Measurements from ENCODE around the gene DPH6.
"Not testable (repeated sequence)": the region's sequence is repeated elsewhere in the genome, so short reads cannot be mapped to it uniquely, and the experiment has no call there.

DPH6 gene, protein sequence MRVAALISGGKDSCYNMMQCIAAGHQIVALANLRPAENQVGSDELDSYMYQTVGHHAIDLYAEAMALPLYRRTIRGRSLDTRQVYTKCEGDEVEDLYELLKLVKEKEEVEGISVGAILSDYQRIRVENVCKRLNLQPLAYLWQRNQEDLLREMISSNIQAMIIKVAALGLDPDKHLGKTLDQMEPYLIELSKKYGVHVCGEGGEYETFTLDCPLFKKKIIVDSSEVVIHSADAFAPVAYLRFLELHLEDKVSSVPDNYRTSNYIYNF

DNA sequence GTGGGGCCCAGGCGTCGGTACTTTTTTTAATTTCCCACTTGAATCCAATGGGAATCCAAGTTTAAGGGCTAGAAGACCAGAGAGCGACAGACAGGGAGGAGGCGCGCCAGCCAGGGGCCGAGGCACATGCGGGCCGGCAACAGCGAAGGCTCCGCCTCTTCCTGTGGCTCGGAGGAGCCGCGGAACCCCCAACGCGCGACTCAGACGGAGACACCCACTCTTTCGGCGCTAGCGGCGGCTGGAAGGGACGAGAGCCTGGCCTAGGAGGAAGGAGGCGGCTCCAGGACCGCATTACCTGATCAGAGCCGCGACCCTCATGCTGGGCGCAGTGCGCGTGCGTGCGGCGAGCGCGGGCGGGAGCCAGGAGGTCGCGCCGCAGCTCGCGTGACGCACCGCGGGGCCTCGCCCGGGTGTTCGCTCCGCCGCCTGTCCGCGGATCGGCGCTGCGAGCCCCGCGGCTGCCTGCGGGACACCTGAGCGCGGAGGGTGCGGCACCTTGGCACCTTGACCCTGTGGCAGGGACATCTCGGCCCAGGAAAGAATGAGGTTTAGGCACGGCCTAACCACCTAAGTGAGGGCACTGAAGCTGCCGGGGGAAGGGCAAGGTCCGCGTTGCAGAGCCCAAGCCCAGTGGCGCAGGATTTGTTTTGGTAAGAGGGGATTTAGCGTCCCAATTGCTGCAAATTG, at the start of gene DPH6:
Gene DPH6 (minus strand): TSS at position 342 of the 687 bp plus-strand sequence. CDS start 24 bp downstream, at position 318.
- peak; percentile 87 for DNase-seq

- DNase-seq = peak; percentile 5
Observed at GRCh38 chr15:35595656-35596055, 49.7 kb upstream of the DPH6 start.

GRCh38 chr15:35591987-35592386, 46.0 kb upstream of the DPH6 start:
- not testable (repeated sequence) for DNase-seq

GRCh38 chr15:35583863-35584528, 38.0 kb upstream of the DPH6 start:
- DNase-seq = no peak

DNA sequence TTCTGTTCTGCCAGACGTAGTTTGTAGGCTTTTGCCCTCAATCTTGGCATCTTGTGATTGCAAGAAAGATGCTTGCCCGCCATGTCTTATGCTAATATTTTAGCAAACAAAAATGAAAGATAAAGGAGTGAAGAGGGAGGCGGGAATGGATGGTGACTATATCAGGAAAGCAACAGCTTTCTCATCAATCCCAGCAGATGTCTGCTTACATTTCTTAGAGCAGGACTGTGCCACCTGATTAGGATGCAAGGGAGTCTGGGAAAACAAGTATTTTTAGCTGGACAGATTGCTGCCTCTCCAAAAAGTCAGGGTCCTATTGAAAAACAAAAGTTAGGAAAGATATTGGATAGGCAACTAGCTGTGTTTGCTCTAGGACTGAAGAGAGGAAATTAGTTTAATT, 34.6 kb upstream of the DPH6 start:
- DNase-seq = no peak

DNA sequence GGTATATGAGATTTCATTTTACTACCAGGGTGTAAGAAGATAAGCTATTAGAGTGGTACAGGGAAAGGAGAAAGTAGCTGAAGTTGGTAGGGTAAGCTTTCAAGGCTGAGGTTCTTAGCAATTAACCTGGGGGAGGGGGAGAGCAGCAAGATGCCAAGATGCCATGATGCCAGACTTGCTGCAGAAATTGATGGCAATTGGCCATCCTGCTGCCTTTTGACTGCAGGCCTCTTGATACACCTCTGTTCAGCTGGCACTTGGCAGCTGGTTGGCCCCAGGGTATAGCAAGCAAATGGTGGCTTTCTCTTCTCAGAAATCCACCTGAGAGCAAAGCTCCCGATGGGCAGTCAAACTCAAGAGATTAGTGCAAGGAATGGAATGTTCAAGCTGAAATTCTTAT, 21.4 kb upstream of the DPH6 start:
- DNase-seq = no peak

GRCh38 chr15:35566991-35567390, 21.0 kb upstream of the DPH6 start:
- DNase-seq = no peak

- no peak for DNase-seq
Observed at GRCh38 chr15:35565901-35566300, 19.9 kb upstream of the DPH6 start.

DNA sequence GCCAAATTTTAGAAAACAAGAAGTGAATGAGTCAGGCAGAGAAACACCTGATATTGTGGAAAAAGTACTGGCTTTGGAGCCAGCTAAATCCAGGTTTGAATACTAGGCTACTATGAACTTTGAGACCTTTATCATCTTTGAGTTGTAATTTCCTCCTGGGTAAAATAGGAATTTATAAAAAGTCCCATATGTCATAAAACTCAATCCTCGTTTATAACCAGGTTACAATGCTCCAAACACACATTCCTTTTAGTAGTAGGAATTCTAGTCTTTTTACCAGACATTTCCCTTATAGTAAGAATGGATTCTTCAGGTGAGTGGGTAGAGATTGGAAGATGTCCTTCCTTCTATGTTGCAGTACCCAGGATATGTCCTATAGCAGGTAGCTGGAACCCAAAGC, 16.7 kb upstream of the DPH6 start:
- no peak for DNase-seq

DNA sequence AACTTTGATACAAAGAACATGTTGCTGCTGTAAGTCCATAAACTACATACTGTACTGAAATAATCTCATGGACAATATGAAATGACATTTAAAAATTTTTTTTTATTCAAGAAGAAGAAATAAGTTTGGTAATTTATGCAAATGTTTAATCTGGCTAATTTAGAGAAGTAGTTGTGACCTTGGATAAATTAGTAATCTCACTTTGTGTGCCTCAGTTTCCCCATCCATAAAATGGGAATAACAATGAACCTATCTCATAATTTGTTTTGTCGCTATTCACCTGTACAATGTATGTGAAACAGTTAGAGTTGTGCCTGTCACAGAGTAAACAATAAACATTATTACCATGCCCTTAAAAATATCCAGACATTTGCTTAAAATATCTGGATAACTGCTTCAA, 15.3 kb upstream of the DPH6 start:
- no peak for DNase-seq

DNA sequence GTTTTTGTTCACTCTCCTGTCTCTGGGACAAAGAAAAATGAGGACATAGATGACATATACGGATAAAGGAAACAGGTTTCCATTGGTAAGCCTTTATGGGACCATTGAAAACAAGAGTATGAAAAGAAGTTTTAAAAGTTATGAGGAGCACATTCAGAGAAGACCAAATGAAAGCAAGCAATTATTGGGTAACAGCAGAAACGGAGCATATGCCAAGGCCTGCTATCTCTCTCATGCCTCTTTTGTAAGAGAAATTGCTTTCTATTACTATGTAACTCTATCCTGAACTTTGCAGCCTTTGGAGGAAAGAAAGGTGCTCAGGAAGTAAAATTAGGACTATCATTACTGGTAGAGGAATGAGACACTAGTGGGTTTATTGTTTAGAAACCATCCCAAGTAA, 14.9 kb upstream of the DPH6 start:
- no peak for DNase-seq

DNA sequence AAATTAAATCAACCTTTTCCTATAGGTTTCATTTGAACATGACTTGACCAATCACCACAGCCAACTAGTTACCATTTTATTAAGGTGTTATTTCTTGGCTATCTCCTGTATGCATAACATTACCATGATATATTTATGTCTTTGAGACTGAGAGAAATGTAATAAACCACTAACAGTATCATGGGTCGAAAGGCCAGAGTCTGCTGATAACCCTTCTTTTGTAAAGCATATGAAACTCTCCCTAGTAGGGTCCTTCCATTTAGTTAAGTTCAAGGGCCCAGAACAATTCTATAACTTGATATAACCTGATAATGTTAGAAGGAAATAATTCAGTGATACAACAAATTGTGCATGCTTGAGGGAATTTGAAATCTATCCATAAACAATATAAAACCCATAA, 14.3 kb upstream of the DPH6 start:
- no peak for DNase-seq

- DNase-seq = peak; percentile 19
Observed at GRCh38 chr15:35559683-35560082, 13.7 kb upstream of the DPH6 start.

DNA sequence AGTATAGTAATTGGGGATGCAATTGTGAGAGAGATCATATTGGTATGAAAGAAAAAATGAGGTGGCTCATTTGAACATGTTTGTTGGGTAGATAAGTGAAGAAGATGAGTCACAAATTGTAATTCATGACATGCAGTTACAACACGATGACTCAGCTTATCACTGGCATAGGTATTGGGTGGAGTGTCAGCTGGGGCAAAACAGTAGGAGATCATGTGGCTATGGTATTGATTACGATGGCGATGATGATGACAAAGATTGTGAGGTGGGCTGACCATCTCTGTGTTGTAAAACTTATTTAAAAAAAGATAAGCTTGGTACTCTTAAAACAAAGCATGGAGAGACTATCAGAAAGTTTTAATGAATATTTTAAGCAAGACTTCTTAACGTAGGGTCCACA, 11.6 kb upstream of the DPH6 start:
- peak; percentile 93 for DNase-seq

DNA sequence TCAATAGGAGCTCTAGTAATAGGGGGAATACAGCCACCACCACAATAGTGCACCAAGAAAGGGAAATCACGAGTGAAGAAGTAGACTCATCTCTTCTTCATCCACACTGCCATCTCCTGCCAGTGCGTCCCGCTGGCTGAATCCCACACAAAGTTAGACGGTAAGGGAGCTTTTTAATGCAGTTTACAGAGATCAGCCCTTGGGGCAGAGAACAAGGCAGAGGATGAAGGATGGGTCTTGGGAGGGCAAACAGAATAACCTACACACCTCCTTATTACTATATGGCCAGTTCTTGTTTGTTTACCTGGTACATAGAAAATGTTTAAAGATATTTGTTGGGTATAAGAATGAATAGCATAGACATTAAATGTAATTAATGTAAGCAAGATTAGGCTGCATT, 11.0 kb upstream of the DPH6 start:
- peak; percentile 12 for DNase-seq

DNA sequence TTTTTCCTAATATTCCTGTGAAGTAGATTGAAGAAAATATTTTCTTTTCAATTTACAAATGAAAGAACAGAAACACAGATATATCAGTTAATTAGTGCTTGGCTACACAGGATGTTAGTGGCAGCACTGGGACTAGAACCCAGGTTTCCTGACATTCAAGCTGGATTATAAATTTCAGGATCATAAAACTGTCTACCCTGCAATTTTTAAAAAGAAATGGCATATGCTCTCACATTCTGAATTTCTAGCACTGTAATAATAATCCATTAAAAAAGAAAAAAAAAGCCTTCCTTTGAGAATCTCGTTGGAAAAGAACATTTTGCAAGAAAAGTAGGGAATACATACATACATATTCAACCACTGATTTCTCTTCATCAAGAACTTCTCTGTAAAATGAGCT, 9.3 kb upstream of the DPH6 start:
- DNase-seq = no peak

GRCh38 chr15:35550957-35551356, 5.0 kb upstream of the DPH6 start:
- no peak for DNase-seq

GRCh38 chr15:35549567-35549966, 3.6 kb upstream of the DPH6 start:
- DNase-seq = no peak

GRCh38 chr15:35548435-35548834, 2.5 kb upstream of the DPH6 start:
- no peak for DNase-seq

DNA sequence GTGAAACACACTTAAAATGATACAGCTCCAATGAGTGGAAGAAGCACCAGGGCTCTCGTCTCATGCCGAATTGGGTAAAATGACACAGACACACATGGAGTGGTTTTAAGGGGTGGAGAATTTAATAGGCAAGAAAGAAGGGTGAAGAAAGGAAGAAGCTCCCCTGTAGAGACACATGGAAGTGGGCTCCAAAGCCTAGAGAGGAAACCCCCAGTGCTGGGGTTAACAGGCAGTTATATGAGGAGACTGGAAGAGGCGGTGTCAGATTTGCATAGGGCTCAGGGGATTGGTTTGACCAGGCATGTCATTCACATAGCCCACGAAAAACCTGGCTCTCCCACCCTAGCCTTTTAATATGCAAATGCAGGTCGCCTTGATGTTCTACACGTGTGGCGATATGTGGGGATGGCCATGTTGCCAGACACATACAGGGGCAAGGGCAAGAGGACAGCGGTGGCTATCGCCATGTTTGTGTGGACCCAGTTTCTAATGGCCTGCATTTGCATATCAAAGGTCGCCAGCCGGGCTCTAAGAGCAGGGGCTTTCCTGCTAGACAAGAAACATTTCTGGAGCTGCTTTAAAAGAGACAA, 1.9 kb upstream of the DPH6 start:
- no peak for DNase-seq

- no peak for DNase-seq
Observed at GRCh38 chr15:35546511-35547381, 781 bp upstream of the DPH6 start.

DNA sequence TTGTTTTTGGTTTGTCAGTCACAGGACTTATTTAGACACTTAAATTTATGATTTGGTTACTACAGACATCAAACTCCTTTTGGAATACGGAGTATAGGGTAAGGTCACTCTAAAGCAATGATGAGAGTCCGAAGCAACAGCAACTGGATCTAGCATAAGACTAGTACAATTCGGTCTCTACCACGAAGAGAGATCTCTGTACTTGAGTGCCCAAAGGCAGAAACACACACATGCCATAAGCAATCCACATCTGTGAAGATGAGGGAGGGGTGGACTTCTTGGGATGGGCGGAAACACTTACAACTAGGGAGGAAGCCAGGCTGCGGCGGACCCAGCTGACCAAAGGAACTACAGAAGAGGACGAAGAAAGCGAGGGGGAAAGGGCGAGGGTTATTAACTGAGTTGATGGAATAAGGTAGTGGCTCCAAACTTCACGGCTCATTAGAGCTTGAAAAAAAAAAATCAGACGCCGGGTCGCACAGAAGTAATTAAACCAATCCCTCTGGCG, 595 bp downstream of the DPH6 start:
- peak; percentile 69 for DNase-seq

DNA sequence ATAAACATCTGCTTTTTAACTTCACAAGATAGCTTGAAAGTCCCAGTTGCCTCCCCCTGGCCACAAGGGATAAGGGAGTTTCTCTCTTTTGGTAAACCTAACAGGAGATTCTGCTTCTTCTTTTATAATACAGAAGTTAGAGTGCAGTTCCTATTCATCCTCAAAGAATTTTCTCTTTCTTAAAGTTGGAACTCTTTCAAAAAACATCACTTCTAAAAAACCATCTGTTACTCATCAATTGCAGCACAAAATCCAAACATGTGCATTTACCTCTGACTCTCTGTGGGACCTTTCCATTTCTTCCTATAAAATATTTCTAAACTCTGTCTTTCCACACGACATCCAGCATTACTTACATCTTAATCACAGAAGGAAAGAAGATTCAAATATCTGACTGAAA, 5.1 kb downstream of the DPH6 start:
- DNase-seq = no peak

Measured in hematopoietic multipotent progenitor cell treated with erythropoietin and hydrocortisone succinate and interleukin-3 and kit ligand, for 6 days (in vitro differentiated cells).